HG03135 (cell line): ENCODE data around the gene PRKCE.

Source experiments
- ATAC-seq: cut with Tn5 transposase; IDR thresholded peaks from one replicate; pipeline ENCODE4 v1.9.1; 2021; ENCODE audit warnings: mild to moderate bottlenecking, moderate library complexity; ENCODE audit not compliant: unreplicated experiment

PRKCE gene

DNA sequence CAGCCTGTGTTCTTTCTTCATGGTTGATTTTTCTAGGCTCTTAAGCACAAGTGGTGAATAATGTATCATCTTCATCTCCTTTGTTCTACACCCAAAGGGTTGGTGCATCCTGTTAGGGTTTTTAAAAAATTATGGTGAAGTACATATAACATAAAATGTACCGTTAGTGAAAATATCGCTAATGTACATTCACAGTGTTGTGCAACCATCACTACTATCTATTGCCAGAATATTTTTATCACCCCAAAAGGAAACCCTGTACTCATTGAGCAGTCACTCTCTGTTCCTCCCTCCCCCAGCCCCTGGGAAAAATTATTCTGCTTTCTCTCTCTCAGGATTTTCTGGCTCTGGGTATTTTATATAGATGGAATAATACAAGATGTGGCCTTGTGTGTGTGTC is 98.5 kb downstream of the PRKCE start:
- no peak for ATAC-seq

- ATAC-seq = no peak
Observed at GRCh38 chr2:45750484-45750883, 99.0 kb downstream of the PRKCE start.

DNA sequence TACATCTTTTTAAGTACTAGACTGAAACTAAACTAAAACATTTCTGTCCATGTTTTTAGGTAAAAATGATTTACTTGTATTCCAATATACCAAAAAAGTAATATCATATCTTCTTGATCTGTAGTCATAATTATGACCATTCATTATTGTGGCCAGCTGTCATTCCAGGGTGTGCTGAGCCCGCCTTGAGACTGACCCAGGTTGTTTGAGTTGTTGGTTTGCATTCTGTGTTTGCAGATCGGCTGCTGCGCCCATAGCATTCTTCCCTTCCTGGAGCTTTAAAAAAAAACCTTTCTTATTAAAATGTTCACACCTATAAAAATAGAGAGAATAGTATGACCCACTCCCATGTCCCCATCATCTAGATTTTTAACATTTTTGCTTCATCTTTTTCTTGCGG is 101.9 kb downstream of the PRKCE start:
- ATAC-seq = no peak

GRCh38 chr2:45754131-45755010 is 102.9 kb downstream of the PRKCE start:
- no peak for ATAC-seq

DNA sequence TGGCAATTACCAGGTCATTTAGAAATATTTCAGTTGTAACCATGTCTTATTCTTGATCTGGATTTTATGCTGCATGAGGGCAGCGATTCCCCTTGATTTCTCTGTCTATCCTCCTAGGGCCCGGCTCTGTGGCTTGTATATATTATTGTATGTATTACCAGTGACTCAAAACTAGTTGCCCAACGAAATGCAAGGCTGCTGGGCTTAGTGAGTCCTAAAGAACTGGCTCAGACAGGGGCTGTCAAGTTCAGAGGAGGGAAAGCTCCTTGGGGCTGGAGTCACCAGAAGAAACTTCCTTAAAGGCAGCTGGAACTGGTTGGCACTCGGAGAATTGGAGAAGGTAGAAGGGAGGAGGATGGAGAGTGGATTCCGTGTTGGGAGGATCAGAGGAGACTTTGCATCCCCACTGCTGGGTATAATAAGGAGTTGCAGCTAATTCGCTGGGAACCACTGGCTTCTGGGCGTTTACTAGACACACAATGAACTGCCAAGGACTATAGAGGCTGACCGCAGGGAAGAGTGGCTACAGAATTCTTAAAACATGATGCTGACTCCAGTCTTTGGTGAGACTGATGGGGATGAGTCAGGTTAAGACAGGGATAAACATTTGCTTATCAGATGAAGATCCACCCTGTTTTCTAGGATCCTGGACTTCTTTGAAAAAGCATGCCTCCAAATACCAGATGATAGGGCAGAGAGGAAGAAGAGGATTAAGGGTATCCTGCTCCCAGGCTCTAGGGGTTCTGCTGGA is 104.3 kb downstream of the PRKCE start:
- ATAC-seq = no peak

- ATAC-seq = no peak
Observed at GRCh38 chr2:45758018-45758417, 106.5 kb downstream of the PRKCE start.

DNA sequence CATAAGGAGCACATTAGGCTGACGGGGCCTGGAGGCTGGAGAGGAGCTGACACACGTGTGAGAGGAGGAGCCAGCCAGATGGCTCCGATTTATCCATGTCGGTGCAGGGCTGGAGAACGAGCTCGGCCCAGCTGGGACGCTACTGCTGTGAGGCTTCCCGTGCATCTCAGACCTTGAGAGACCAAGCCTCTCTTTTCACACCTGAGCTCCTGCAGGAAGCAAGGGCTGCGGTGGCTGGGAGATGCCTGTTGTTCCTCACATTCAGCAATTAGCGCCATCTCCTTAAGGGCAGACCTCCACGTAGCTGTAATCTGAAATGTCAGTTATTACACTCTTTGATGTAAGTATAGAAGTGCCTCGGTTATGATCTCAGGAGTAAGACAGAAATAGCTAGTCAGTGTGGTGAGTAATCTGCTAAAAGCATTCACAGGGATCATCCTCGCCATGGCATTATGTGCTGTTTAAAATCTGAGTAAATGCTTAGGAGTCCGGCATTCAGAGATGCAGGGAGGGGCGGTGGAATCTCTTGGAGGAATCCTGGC is 107.9 kb downstream of the PRKCE start:
- no peak for ATAC-seq

- no peak for ATAC-seq
Observed at GRCh38 chr2:45761635-45762034, 110.2 kb downstream of the PRKCE start.

GRCh38 chr2:45763255-45763654 is 111.8 kb downstream of the PRKCE start:
- ATAC-seq = no peak

GRCh38 chr2:45763797-45764196 is 112.3 kb downstream of the PRKCE start:
- no peak for ATAC-seq

DNA sequence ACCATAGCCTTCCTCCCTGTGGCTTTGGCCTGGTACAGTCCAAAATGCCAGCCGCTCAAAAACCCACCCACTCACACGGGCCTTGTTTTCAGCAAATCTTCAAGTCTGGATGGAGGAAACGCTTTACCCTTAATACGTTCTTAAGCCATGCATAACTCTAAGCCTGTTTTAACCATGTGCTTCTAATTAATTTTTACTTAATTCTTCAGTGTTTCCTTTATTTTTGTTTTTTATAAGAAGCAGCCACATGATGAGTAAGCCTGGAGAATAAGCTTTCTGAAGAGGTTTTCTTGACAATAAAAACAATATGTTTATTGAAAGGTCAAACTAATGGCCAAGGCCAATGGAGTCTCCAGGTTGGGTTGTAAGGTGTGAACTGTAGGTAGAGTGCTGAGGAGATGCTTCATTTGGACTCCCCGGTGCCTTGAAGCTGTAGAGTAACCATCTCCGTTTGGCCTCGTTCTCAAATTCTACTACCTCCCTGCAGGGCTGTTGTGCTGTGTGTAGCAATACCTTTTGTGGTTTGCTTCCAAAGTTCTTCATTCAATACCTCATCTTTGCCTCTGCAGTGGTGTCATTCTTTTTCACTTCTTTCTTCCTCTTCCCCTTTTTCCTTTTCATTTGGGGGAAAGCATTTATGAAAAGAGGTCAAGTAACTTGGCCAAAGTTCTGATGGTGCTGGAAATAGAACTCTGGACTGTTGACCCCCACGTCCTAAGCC is 113.7 kb downstream of the PRKCE start:
- ATAC-seq = no peak

GRCh38 chr2:45765728-45766254 is 114.3 kb downstream of the PRKCE start:
- ATAC-seq = no peak

DNA sequence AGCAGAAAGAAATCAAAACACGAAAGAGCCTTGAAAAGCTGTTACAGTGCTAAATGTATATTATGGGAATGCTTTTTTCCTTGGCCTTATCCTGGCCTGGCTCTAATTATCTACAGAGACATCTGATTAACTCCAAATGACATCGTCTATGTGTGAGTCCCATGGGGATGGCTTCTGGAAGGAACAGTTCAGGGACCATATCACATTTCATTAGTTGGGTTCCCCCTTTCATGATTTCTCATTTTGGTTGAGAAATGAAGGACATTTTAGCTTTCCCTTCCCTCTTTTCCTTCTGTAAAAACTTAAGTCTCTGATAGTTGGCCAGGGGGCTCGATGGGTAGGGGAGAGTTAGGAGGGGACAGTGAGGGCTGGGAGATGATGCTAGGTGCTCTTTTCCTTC is 116.7 kb downstream of the PRKCE start:
- no peak for ATAC-seq

GRCh38 chr2:45769056-45769455 is 117.6 kb downstream of the PRKCE start:
- no peak for ATAC-seq

GRCh38 chr2:45769854-45770576 is 118.5 kb downstream of the PRKCE start:
- ATAC-seq = no peak

GRCh38 chr2:45770811-45771210 is 119.3 kb downstream of the PRKCE start:
- ATAC-seq = no peak

- ATAC-seq = no peak
Observed at GRCh38 chr2:45771261-45771660, 119.8 kb downstream of the PRKCE start.

GRCh38 chr2:45772038-45772437 is 120.6 kb downstream of the PRKCE start:
- no peak for ATAC-seq

GRCh38 chr2:45773909-45774308 is 122.4 kb downstream of the PRKCE start:
- no peak for ATAC-seq

GRCh38 chr2:45774688-45775244 is 123.3 kb downstream of the PRKCE start:
- ATAC-seq = no peak
